ENCODE results near the gene SMU1.
"Not testable (repeated sequence)": the region's sequence is repeated elsewhere in the genome, so short reads cannot be mapped to it uniquely, and the experiment has no call there.

Gene SMU1

GRCh38 chr9:33102551-33103210, 26.2 kb upstream of the SMU1 start:
- in situ Hi-C loops (cut with HindIII; ENCODE audit: low sequenced_read_pairs), result no loop called here
- H3K4me3 ChIP-seq (ENCODE audit: low read depth, low read length), result no peak overlapping the region
- DNase-seq (ENCODE audit: low read depth, low spot score), result no peak
- TF ChIP-seq, protein P1, sequence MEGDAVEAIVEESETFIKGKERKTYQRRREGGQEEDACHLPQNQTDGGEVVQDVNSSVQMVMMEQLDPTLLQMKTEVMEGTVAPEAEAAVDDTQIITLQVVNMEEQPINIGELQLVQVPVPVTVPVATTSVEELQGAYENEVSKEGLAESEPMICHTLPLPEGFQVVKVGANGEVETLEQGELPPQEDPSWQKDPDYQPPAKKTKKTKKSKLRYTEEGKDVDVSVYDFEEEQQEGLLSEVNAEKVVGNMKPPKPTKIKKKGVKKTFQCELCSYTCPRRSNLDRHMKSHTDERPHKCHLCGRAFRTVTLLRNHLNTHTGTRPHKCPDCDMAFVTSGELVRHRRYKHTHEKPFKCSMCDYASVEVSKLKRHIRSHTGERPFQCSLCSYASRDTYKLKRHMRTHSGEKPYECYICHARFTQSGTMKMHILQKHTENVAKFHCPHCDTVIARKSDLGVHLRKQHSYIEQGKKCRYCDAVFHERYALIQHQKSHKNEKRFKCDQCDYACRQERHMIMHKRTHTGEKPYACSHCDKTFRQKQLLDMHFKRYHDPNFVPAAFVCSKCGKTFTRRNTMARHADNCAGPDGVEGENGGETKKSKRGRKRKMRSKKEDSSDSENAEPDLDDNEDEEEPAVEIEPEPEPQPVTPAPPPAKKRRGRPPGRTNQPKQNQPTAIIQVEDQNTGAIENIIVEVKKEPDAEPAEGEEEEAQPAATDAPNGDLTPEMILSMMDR (IDR thresholded peaks at IDR 0.05; ENCODE audit: low read depth, low read length), result no peak

DNA sequence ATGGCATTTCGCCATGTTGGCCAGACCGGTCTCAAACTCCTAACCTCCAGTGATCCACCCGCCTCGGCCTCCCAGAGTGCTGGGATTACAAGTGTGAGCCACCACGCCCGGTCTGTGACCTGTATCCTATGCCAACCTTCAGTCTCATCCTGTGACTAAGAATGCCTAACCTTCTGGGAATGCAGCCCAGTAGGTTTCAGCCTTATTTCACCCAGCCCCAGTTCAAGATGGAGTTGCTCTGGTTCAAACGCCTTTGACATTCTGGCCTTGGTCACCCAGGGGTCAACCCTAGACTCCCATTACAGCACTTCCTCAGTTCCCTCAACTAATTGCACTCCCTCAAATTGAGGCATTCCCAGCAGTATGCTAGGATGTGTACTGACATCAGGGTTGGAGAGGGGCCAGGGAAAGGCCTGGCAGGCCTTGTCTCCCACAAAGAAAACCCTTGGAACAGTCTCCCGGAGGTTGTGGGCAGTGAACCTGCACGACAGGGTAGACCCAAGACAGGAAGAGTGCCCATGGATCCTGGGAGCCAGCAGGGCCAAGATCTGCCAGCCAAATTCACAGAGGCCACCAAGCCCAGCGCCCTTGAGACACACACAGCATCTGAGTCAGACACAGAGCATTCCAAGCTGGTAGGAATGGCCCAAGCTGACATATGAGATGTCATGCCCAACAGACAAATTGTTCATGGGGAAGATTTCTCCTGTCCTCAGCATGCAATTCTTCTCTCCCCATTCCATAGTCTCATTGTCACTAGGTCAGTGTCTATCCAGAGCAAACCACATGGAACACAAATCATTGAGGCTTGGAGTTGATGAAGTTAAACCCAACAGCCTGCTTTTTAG, 24.9 kb upstream of the SMU1 start:
- in situ Hi-C loops (cut with HindIII; ENCODE audit: low sequenced_read_pairs), result no loop called here
- TF ChIP-seq, protein P1 (IDR thresholded peaks at IDR 0.05; ENCODE audit: low read depth, low read length), result no peak

GRCh38 chr9:33099754-33100153, 23.3 kb upstream of the SMU1 start:
- TF ChIP-seq, protein P1 (IDR thresholded peaks at IDR 0.05; ENCODE audit: low read depth, low read length), result no peak
- in situ Hi-C loops (cut with HindIII; ENCODE audit: low sequenced_read_pairs), result loop anchor here (25.0 kb wide), 1 partner anchor 138 kb away; the partner anchor contains the start of gene SPINK4
- H3K4me3 ChIP-seq (ENCODE audit: low read depth, low read length), result no peak overlapping the region
- DNase-seq (ENCODE audit: low read depth, low spot score), result no peak

More for the DNA sequence above, 24.9 kb upstream of the SMU1 start:
- peak; percentile 45 for DNase-seq (ENCODE audit: low read depth, low spot score)
- no peak overlapping the region for H3K4me3 ChIP-seq (ENCODE audit: low read depth, low read length)

GRCh38 chr9:33097192-33097591, 20.7 kb upstream of the SMU1 start:
- H3K4me3 ChIP-seq (ENCODE audit: low read depth, low read length), result no peak overlapping the region
- in situ Hi-C loops (cut with HindIII; ENCODE audit: low sequenced_read_pairs), result loop anchor here (25.0 kb wide), 1 partner anchor 140 kb away; the partner anchor contains the start of gene SPINK4
- no peak for DNase-seq (ENCODE audit: low read depth, low spot score)
- TF ChIP-seq, protein P1 (IDR thresholded peaks at IDR 0.05; ENCODE audit: low read depth, low read length), result no peak

DNA sequence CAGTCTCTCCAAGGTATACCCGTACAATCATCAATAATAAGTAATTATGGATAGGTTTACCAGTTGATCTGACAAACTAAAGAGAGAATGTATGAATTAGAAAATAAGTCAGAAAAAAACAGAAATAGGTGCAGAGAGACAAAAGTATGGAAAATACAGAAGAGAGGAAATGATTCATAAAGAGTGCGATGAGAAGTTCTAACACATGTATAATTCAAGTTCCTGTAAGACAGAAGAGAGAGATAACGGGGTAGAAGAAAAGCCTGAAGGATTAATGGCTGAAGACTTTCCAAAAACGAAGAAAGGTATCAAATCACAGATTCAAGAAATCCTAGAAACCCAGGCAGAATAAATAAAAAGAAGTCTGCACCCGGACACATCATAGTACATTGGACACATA, 16.2 kb upstream of the SMU1 start:
- in situ Hi-C loops (cut with HindIII; ENCODE audit: low sequenced_read_pairs), result loop anchor here (25.0 kb wide), 1 partner anchor 145 kb away; the partner anchor contains the start of gene SPINK4
- H3K4me3 ChIP-seq (ENCODE audit: low read depth, low read length), result no peak overlapping the region
- TF ChIP-seq, protein P1 (IDR thresholded peaks at IDR 0.05; ENCODE audit: low read depth, low read length), result no peak
- DNase-seq (ENCODE audit: low read depth, low spot score), result no peak

- H3K4me3 ChIP-seq (ENCODE audit: low read depth, low read length); DNase-seq (ENCODE audit: low read depth, low spot score): not testable (repeated sequence)
- in situ Hi-C loops (cut with HindIII; ENCODE audit: low sequenced_read_pairs), result loop anchor here (25.0 kb wide), 1 partner anchor 152 kb away; the partner anchor contains the start of gene SPINK4
Measured at GRCh38 chr9:33085672-33086071, 9.2 kb upstream of the SMU1 start.
